GM18499 (cell line): ENCODE measurements around the gene NUDT22.

Experiments used
- ATAC-seq: cut with Tn5 transposase; IDR thresholded peaks from one replicate; pipeline ENCODE4 v1.9.1; 2021; ENCODE audit warnings: moderate number of reproducible peaks; ENCODE audit not compliant: insufficient read depth, unreplicated experiment

NUDT22 gene

DNA sequence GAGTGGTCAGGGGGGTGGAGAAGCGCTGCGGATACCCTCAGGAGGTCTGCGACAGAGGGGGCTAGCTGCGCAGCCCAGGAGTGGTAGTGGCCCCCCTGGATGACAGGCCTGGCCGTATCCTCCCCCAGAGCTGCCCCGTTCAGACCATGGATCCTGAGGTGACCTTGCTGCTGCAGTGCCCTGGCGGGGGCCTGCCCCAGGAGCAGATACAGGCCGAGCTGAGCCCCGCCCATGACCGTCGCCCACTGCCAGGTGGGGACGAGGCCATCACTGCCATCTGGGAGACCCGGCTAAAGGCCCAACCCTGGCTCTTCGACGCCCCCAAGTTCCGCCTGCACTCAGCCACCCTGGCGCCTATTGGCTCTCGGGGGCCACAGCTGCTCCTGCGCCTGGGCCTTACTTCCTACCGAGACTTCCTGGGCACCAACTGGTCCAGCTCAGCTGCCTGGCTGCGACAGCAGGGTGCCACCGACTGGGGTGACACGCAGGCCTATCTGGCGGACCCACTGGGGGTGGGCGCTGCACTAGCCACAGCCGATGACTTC, 505 bp downstream of the NUDT22 start:
- ATAC-seq: no peak

DNA sequence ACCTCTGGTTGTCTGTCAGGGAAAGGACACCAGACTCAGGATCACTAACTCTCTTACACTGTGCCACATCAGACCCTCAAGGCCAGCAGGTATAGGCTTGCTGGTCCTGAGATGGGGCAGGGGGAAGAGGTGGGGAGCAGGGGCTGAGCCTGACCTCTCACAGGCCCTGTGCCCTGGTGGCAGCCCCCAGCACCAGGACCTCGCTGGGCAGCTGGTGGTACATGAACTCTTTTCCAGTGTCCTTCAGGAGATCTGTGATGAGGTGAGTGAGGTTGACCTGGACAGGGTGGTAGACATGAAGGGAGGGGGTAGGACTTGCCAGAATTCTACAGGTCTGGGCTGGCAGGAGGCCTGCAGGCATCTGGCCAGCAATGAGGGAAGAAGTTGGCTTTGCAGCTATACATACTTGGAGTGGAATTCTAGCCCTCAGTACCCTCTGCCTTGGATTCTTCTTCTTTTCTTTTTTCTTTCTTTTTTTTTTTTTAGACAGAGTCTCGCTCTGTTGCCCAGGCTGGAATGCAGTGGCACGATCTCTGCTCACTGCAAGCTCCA, 1.4 kb downstream of the NUDT22 start:
- no peak for ATAC-seq

DNA sequence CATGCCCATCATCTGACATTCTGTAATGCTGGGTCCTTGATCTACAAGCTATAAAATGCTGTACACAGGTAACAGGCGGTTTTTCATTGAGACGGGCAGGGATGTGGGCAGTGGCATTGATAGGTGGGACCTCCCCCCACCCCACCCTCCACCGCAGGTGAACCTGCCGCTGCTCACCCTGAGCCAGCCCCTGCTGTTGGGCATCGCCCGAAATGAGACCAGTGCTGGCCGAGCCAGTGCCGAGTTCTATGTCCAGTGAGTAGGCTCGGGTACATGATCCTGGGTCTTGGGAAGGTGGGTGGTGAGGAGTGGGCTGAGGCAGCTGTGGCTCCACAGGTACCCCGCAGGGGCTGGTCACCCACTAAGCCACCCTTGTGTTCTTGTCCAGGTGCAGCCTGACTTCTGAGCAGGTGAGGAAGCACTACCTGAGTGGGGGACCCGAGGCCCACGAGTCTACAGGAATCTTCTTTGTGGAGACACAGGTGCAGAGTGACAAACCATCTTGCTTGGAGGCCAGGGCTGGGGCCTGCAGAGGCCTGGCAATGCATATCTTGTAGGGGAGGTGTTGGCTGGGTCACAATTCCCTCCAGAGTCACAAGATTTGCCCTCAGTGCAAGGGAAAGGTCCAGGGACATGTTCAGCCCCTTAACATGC, 3.1 kb downstream of the NUDT22 start:
- no peak for ATAC-seq

DNA sequence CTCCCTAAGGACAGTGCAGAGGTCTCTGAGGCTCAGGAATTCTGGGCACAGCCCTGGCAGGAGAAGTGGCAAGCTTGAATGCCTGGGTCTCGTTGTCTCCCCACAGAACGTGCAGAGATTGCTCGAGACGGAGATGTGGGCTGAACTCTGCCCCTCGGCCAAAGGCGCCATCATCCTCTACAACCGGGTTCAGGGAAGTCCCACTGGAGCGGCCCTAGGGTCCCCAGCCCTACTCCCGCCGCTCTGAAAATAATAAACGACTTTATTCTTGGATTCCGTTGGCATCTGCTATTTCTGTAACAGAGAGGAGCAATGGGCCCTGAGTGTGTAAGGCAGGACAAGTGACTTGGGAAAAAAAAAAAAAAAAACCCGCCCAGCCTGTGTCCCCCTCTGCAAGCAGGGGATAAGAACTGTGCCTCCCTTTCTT, 3.7 kb downstream of the NUDT22 start:
- ATAC-seq: no peak

DNA sequence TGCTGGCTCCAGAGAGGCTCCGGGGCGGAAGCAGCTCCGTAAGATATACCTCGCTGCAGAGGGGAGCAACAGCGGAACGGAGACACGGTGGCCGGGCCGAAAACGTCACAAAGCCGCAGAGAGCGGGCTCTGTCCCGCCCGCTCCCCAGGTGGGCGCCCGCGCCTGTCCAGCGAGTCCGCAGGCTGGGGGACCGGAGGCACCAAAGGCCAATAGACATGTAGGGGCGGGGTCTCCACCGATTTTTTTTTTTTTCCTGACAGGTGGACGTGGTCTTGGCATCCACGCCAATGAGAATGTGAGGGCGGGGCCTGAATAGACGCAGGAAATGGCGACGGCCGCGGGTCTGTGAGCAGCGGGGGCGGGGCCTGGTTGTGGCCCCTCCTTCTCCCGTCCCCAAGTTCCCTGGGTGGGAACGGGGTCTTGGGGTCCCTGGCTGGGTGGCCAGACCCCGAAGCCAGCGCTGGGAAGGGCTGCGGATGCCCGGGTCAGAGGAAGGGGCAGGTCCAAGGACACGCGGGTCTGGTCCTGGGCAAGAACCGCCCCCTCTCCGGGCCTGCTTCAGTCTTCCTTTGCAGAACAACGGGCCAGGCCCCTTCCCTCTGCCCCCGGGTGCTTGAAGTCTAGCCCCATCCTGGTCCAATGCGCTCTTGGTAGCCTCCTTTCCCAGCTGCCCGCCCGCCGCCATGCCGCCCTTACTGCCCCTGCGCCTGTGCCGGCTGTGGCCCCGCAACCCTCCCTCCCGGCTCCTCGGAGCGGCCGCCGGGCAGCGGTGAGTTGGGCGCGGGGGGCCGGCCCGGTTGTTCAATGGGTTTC, 4.3 kb downstream of the NUDT22 start, which contains the start of gene DNAJC4:
Gene DNAJC4, plus strand, starts transcription at position 378 of the 814 bp plus-strand sequence. Its CDS starts 307 bp downstream, at position 685.
- ATAC-seq: no peak

DNA sequence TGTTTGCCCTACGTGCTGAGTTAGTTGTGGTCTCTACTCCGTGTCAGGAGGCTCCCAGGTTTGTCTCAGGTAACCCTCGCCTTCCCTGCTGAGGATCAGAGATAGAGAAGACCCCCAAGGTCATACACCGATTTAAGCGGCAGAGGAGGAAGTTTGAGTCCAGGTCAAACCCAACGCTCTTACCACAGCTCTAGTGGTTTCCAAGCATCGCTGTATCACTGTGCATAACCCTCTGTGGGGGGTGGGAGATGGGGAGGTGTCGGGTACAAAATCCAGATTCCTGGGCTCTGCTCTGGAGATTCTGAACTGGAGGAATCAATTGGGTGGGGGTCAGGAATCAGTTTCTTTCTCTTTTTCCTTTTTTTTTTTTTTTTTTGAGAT, 4.9 kb downstream of the NUDT22 start:
- no peak for ATAC-seq

DNA sequence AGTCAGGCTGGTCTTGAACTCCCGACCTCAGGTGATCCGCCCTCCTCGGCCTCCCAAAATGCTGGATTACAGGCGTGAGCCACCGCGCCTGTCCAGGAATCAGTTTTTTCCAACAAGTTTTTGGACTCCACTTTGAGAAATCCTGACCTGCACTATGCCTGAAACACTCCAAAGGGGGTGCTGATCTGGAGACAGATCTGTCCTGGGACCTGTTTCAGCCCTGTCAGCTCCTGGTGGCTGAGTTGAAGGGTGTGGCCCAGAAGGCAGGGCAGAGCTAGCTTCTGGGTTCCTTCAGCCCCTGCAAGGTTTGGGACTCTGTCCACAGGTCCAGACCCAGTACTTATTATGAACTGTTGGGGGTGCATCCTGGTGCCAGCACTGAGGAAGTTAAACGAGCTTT, 5.5 kb downstream of the NUDT22 start:
- ATAC-seq: no peak

DNA sequence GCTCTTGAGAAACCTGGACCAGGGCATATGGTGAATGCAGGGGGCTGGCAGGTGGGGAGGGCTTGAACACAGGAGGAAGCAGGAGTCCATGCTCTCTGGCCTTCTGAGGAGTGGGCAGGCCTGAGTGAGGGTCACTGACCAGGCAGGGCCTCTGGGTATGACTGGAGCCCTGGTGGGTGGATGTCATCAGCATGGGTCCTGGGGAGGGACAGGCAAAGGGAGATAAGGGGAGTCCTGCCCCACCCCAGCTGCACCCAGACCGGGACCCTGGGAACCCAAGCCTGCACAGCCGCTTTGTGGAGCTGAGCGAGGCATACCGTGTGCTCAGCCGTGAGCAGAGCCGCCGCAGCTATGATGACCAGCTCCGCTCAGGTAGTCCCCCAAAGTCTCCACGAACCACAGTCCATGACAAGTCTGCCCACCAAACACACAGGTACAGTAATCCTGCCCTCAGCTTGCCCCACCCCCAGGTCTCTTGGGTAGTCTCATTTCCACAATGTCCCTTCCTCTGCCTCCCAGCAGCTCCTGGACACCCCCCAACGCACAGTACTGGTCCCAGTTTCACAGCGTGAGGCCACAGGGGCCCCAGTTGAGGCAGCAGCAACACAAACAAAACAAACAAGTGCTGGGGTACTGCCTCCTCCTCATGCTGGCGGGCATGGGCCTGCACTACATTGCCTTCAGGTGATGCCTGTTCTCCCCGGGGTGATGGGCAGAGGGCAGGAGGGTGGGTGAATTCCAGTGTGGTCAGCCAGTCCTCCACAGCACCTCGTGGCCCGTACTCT, 6.3 kb downstream of the NUDT22 start:
- ATAC-seq: no peak

DNA sequence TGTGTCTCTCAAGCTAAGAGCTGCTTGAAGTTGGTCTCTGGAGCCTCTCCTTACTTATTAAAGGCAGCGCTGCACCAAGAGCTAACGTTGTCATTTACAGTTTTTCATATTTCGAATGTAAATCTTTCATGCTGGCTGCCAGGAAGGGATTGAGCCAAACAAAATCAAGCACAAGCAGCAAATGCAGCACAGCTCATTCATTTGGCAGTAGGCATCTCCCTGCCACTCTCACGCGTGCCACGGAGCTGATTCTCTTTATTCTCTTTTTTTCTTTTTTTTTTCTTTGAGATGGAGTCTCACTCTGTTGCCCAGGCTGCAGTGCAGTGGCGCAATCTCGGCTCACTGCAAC, 6.9 kb downstream of the NUDT22 start:
- no peak for ATAC-seq

DNA sequence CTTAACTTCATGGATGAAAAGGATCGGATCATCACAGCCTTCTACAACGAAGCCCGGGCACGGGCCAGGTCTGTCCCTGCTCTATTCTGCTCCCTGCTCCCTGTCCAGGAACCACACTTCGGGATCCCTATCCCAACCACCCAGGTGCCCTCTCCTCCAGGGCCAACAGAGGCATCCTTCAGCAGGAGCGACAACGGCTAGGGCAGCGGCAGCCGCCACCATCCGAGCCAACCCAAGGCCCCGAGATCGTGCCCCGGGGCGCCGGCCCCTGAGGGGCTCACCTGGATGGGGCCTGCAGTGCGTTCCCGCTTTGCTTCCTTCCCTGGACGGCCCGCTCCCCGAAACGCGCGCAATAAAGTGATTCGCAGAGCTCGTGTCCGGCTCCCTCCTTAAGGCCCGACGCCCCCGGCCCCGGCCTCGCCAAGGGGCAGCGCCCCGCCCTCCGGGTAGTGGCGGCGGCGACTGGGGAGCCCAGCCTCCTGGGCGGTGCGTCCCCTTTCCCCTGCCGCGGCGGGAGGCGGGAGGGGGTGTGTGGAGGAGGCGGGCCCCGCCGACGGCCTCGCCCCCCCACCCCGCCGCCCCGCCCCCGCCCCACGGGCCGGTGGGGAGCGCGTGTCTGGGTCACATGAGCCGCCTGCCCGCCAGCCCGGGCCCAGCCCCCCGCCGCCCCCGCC, 8.0 kb downstream of the NUDT22 start, which contains the start of gene VEGFB:
Gene VEGFB, plus strand, starts transcription at position 672 of the 674 bp plus-strand sequence. CDS start 250 bp downstream, outside the sequence.
- ATAC-seq: no peak

DNA sequence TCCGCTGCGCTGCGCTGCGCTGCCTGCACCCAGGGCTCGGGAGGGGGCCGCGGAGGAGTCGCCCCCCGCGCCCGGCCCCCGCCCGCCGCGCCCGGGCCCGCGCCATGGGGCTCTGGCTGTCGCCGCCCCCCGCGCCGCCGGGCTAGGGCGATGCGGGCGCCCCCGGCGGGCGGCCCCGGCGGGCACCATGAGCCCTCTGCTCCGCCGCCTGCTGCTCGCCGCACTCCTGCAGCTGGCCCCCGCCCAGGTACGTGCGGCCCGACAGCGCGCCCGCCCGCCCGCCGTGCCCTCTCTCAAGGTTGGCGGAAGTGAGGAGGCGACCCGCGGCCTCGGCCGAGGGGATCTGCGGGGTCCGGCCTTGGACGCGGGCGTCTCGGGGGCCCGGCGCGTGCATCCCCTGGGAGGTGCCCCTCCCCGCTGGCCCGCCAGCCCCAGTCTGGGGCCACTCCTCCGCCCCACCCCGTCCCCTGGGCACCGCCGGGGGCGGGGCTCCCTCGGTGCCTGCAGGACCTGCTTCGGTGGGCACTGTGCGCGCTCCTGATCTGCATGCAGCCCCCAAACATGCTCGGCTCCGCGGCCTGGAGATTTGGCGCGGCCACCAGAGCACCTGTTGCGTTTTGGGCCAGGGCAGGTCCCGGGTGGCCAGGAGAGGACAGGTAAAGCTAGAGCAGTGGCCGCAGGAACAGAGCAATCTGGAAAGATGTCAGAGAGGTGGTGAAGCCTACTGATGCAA, 8.7 kb downstream of the NUDT22 start:
- ATAC-seq: no peak

DNA sequence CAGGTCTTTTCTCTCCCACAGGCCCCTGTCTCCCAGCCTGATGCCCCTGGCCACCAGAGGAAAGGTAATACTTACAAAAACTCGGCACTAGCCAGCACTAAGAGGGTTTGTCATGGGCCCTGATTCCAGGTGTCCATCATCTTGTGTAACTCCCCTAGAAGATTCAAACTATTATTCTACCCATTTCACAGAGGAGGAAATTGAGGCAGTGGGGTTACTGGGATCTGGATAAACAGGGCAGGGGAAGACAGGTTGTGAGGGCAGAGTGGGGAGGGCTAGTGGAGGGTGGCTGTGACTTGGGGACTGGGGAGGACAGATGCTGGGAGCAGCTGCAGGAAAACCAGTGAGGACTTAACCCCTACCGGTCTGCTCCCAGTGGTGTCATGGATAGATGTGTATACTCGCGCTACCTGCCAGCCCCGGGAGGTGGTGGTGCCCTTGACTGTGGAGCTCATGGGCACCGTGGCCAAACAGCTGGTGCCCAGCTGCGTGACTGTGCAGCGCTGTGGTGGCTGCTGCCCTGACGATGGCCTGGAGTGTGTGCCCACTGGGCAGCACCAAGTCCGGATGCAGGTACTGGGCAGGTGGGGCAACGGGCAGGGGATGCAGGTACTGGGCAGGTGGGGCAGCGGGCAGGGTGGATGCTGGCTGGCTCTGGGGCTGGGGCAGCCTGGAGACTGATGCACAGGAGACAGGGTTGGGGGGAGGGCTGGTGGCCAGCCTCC, 9.5 kb downstream of the NUDT22 start:
- no peak for ATAC-seq

DNA sequence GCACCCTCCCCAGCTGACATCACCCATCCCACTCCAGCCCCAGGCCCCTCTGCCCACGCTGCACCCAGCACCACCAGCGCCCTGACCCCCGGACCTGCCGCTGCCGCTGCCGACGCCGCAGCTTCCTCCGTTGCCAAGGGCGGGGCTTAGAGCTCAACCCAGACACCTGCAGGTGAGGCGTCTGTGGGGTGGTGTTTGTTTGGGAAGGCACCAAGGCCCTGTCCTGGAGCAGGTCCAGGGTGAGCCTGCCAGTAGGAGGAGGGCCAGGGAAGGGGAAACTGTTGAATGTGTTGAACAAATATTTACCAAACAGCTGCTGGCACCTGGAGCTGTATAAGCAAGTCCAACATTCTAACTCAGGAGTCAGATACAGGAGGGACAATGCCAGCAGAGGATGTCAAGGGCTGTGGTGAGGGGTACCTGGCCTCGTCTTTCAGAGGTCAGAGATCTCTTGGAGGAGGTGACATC, 11.4 kb downstream of the NUDT22 start:
- no peak for ATAC-seq

DNA sequence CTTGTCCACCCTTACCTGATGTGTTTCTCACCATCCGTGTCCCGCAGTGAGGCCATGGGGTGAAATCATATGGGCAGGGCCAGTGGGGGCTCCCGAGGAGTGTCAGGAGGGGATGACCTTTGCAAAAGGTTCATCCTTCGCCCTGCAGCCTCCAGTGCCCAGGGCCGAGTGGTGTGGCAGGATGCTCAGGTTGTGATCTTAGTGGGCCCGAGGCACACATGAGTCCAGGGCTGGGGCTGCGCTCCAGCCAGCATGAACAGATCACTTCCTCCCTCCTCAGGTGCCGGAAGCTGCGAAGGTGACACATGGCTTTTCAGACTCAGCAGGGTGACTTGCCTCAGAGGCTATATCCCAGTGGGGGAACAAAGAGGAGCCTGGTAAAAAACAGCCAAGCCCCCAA, 12.0 kb downstream of the NUDT22 start:
- no peak for ATAC-seq

DNA sequence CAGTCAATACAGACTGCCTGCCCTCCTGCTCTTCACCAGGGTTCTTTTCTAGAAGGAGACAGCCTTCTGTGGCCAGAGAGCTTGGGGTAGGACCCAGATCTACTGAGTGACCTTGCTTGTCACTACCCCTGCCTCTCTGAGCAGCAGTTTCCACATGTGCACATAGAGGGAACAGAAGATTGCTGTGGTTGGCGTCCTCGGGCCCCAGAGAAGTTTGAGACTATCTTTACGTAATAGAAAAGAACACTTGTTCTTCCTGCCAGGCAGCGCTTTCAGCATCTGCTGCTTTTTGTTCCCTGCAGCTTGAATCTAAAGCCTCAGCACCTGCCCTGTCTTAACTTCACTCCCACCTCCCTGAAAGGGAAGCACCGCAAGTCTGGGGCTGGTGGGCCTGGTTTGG, 12.9 kb downstream of the NUDT22 start:
- no peak for ATAC-seq

DNA sequence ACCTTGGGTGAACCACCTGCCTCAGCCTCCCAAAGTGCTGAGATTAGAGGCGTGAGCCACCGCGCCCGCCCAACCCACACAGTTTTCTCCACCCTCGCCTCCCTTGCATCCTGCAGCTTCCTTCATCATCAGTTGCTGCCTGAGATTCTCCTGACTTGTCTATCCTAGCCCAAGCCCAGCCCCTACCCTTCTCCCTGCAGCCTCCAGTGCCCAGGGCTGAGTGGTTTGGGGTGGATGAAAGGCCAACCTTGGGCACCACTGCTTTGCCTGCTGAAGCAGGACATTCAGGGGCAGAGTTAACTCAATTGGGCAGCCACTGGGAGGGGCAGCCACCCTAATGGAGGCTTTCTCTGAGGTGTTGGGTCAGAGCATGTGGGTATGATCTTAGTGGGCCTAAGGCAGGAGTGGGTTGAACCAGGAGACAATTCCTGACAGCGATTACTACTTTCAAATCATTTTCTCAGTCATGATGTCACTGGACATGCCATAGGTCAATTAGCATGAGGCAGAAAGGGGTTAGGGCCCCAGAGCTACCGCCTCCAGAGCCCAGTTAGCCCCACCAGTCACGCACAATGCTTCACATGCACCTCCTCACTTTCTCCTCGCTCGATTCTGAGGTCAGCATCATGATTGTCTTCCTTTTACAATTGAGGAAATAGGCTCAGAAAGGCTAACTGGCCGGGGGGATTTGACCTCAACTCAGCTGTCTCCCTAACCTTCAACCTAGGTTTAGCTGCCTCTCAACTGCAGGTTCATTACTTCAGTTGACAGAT, 13.8 kb downstream of the NUDT22 start:
- ATAC-seq: no peak

DNA sequence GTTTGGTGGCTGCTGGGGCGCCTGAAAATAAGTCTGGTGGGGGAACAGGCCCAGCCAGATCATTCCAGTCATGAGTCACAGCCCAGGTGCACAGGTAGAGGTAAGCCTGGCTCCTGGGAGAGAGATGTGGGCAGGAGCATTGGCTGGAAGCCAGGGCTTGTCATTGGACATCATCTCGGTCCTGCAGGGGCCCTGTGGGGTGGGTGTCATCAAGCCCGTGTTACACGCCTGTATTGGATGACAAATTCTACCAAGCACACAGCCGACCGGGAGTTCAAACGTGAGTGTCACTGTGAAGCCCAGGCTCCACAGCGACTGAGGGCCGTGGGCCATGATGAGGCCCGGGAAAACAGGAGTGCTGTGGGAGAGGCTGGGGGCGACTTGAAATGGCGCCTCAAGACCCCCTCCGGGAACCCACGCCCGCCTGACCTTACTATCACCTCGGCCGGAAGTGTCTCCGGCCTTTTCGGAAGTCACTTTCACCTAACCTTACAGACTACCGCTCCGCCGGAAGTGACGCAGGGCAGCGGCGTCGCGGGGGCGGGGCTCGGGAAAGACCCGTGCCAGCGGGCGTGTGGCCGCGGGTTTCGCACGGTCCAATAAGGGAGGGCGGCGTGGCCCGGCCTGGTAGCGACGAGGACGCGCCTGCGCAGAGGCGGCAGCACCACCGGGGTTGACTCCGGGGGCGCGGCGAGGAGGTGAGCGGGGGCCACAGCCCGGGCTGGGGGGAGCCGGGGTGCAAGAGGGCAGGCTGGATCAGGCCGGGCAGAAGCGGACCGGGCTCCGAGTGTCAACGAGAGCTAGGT, 14.6 kb downstream of the NUDT22 start, which contains the start of gene FKBP2:
Gene FKBP2, plus strand, starts transcription at position 661 of the 806 bp plus-strand sequence. CDS start 1,293 bp downstream, outside the sequence.
- ATAC-seq: peak; percentile 34
